Fibroblast of lung (primary cell): ENCODE data around the gene PACRG.

Source experiments
- EZH2 ChIP-seq: IDR thresholded peaks from 2 replicates; pipeline ENCODE4 v1.5.1; 2012; ENCODE audit warnings: low read length, control low read depth, mild to moderate bottlenecking; ENCODE audit errors: missing control alignments
- TF ChIP-seq, protein P1 (sequence below), 2 donors: IDR thresholded peaks in 1 of 2; conservative IDR thresholded peaks in 1 of 2; 1 replicate in 1 of 2; 2 replicates in 1 of 2; pipeline ENCODE4 v1.5.1; 2011 to 2012; ENCODE audit warnings: low read length in 2 of 2, control low read depth in 1 of 2, inconsistent platforms in 1 of 2, low read depth in 1 of 2, mild to moderate bottlenecking in 1 of 2

- TF ChIP-seq, protein P1, sequence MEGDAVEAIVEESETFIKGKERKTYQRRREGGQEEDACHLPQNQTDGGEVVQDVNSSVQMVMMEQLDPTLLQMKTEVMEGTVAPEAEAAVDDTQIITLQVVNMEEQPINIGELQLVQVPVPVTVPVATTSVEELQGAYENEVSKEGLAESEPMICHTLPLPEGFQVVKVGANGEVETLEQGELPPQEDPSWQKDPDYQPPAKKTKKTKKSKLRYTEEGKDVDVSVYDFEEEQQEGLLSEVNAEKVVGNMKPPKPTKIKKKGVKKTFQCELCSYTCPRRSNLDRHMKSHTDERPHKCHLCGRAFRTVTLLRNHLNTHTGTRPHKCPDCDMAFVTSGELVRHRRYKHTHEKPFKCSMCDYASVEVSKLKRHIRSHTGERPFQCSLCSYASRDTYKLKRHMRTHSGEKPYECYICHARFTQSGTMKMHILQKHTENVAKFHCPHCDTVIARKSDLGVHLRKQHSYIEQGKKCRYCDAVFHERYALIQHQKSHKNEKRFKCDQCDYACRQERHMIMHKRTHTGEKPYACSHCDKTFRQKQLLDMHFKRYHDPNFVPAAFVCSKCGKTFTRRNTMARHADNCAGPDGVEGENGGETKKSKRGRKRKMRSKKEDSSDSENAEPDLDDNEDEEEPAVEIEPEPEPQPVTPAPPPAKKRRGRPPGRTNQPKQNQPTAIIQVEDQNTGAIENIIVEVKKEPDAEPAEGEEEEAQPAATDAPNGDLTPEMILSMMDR (conservative IDR thresholded peaks at IDR 0.05 in 1 of 2, IDR thresholded peaks at IDR 0.05 in 1 of 2; ENCODE audit: low read depth in 1 of 2, low read length in 2 of 2) = no peak
- TF ChIP-seq EZH2 = no peak
Observed at GRCh38 chr6:163187201-163187600, 459.4 kb downstream of the PACRG start.
